ENCODE measurements around the gene EXPH5. TPM values are rescaled to one million over a fixed set of nuclear protein-coding genes. Genes with fewer than 3 reads are reported as not detected.
A peak's percentile ranks its signal among the peaks of the same experiment; 100 is the strongest.

The EXPH5 gene
- total RNA-seq, 1 donor from 2014 or later = 32.8 TPM

DNA sequence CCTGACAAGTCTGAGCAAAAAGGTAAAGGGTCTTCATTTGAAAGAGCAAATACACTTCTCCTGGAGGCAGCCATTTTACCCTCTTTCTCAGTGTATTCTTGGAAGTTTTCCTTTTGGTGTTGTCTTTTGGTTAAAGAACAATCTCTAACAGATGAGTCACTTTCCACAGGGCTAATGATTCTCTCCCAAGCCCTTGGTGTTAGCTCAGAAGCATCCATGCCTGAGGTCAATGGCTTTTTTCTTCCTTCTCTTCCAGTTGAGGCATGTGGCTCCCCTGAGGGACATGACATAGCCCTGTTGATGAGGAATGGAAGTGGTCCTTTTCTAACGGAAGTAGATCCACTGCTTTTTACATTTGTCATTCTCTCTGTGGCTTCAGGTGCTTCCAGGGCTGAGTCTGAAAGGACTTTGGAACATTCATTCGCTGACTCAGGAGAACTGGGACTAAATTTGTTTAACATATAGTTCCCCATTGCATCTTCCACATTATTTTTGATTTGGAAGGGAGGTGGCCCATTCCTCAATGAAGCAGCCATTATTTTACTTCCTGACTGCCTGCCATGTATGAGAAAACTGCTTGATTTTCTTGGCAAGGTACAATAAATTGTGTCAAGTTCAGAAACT lies 81.6 kb downstream of the EXPH5 start:
- DNase-seq (ENCODE audit: low spot score, unreplicated experiment) = no peak
- no peak overlapping the region for H3K4me3 Mint-ChIP-seq (ENCODE audit: low read depth)
- no peaks in the 10 kb centered on the region for H3K27me3 Mint-ChIP-seq
- H3K27ac Mint-ChIP-seq = no peak overlapping the region
- peaks cover 5% of the 10 kb centered on the region for H3K9me3 Mint-ChIP-seq (ENCODE audit: low read depth)
- peaks cover 68% of the 10 kb centered on the region for H3K36me3 Mint-ChIP-seq (ENCODE audit: insufficient read depth)
- TF ChIP-seq, protein P1, sequence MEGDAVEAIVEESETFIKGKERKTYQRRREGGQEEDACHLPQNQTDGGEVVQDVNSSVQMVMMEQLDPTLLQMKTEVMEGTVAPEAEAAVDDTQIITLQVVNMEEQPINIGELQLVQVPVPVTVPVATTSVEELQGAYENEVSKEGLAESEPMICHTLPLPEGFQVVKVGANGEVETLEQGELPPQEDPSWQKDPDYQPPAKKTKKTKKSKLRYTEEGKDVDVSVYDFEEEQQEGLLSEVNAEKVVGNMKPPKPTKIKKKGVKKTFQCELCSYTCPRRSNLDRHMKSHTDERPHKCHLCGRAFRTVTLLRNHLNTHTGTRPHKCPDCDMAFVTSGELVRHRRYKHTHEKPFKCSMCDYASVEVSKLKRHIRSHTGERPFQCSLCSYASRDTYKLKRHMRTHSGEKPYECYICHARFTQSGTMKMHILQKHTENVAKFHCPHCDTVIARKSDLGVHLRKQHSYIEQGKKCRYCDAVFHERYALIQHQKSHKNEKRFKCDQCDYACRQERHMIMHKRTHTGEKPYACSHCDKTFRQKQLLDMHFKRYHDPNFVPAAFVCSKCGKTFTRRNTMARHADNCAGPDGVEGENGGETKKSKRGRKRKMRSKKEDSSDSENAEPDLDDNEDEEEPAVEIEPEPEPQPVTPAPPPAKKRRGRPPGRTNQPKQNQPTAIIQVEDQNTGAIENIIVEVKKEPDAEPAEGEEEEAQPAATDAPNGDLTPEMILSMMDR (IDR thresholded peaks at IDR 0.05; ENCODE audit: unreplicated experiment) = no peak
- no peaks in the 10 kb centered on the region for H3K4me1 Mint-ChIP-seq (ENCODE audit: low read depth)

DNA sequence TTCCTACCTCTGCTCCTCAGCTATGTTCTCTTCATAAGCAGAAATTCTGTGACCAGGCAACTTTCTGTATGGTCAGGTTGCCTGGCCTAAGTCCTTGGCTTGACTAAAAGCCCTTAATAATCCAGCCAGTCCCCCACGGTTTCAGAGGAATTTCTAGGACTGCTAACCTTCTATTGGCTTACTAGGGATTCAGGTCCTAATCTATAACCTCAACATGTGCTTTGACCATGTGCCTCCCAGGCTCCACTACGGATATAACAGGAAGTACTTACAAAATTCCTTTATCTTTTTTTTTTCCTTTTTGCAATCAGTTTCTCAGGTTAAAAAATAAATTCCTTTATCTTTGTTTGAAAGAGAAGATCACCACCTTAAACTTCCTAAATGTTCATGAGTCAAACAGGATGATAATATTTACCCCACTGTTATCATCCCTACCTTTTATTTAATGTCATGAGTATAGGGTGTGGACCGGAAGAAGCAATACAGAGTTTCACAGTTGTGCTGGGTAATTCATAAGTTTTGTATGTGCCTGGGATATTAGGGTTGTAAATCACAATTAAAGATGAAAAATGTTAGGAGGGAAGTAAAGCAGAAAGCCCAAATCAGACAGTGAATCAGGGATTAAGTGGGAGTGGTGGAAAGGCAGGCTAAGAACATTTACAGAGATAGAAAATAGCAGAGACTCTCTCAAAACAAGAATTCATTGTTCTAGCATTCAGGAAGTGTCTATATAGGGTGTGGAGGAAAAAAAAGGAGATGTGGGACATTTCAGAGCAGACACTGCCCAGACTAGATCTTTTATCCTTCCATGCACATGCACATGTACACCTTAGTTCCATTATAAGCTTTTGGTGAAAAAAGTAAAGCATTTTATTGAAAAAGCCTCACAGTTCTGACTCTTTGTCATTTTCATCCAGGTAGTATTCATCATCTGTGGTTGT lies 84.6 kb downstream of the EXPH5 start:
- TF ChIP-seq, protein P1 (IDR thresholded peaks at IDR 0.05; ENCODE audit: unreplicated experiment) = no peak
- Mint-ChIP-seq H3K27me3 (no peaks in the 10 kb centered on the region), H3K9me3 (ENCODE audit: low read depth) (peaks cover under 1% of the 10 kb centered on the region), H3K27ac (peak overlapping the region; percentile 3), H3K36me3 (ENCODE audit: insufficient read depth) (peaks cover 53% of the 10 kb centered on the region), H3K4me3 (ENCODE audit: low read depth) (no peak overlapping the region), H3K4me1 (ENCODE audit: low read depth) (peaks cover 3% of the 10 kb centered on the region)
- DNase-seq (ENCODE audit: low spot score, unreplicated experiment) = no peak

DNA sequence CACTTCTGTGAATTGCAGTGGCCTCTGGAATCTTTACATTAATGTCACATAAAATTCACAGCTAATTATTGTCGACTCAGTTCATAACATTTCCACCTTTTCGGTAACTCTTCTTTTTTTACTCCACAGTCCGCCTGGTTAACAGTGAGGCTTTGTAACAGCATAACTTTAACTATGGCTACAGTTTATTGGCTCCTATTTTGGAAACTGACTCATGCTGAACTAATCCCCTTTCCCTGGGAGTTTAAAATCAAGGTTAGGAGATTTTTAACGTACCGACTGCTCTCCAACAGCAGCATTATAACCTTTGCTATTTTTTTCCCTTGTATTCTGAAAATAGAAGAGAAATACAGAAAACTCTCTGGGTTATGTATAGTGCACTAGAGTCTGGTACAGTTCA lies 92.2 kb downstream of the EXPH5 start:
- no peaks in the 10 kb centered on the region for H3K9me3 Mint-ChIP-seq (ENCODE audit: low read depth)
- H3K4me3 Mint-ChIP-seq (ENCODE audit: low read depth) = no peak overlapping the region
- no peak for DNase-seq (ENCODE audit: low spot score, unreplicated experiment)
- peaks cover 28% of the 10 kb centered on the region for H3K4me1 Mint-ChIP-seq (ENCODE audit: low read depth)
- peaks cover 1% of the 10 kb centered on the region for H3K36me3 Mint-ChIP-seq (ENCODE audit: insufficient read depth)
- TF ChIP-seq, protein P1 (IDR thresholded peaks at IDR 0.05; ENCODE audit: unreplicated experiment) = no peak
- H3K27me3 Mint-ChIP-seq = no peaks in the 10 kb centered on the region
- no peak overlapping the region for H3K27ac Mint-ChIP-seq

DNA sequence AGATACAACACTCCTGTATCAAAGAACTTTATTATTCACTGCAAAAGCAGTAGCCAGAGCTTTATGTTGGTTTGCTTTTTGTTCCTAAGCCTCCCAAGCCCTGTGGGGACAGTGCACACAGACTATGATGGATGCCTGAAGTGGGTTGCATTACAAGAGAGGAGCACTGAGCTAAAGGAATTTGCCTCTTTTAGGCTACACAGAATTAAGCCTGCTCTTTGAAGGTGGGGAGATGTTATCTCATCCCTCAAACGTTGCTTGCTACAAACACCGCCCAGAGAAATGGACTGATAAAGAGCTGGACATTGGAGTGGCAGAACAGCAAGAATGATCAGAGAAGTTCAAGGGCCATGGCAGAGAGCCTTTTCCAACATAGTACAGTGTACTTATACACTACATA lies 92.8 kb downstream of the EXPH5 start:
- peaks cover 29% of the 10 kb centered on the region for H3K4me1 Mint-ChIP-seq (ENCODE audit: low read depth)
- H3K36me3 Mint-ChIP-seq (ENCODE audit: insufficient read depth) = peaks cover 1% of the 10 kb centered on the region
- TF ChIP-seq, protein P1 (IDR thresholded peaks at IDR 0.05; ENCODE audit: unreplicated experiment) = no peak
- no peaks in the 10 kb centered on the region for H3K9me3 Mint-ChIP-seq (ENCODE audit: low read depth)
- no peaks in the 10 kb centered on the region for H3K27me3 Mint-ChIP-seq
- no peak overlapping the region for H3K27ac Mint-ChIP-seq
- no peak for DNase-seq (ENCODE audit: low spot score, unreplicated experiment)
- no peak overlapping the region for H3K4me3 Mint-ChIP-seq (ENCODE audit: low read depth)

DNA sequence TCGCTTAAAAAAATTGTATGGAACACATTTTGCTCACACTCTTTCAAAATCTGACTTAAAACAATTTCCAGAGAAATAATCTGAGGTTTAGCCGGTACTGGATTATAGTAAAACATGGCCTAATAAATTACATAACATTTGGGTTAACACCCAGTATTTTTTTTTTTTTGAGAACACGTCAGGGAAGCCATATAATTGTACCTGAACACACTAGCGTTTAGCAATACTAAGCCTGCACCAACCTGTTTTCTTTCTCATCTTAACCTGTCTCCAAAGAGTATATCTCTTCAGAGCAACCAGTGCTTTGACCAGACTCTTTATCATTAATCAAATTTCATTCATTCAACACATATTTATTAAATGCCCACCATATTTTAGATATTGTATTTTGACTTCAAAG lies 93.4 kb downstream of the EXPH5 start:
- Mint-ChIP-seq H3K27ac (peak overlapping the region; percentile 67), H3K4me3 (ENCODE audit: low read depth) (peak overlapping the region; percentile 40), H3K27me3 (no peaks in the 10 kb centered on the region), H3K4me1 (ENCODE audit: low read depth) (peaks cover 29% of the 10 kb centered on the region), H3K9me3 (ENCODE audit: low read depth) (no peaks in the 10 kb centered on the region), H3K36me3 (ENCODE audit: insufficient read depth) (peaks cover 1% of the 10 kb centered on the region)
- DNase-seq (ENCODE audit: low spot score, unreplicated experiment) = no peak
- TF ChIP-seq, protein P1 (IDR thresholded peaks at IDR 0.05; ENCODE audit: unreplicated experiment) = no peak
